Measurements from ENCODE around the gene ZMIZ1.

The ZMIZ1 gene

DNA sequence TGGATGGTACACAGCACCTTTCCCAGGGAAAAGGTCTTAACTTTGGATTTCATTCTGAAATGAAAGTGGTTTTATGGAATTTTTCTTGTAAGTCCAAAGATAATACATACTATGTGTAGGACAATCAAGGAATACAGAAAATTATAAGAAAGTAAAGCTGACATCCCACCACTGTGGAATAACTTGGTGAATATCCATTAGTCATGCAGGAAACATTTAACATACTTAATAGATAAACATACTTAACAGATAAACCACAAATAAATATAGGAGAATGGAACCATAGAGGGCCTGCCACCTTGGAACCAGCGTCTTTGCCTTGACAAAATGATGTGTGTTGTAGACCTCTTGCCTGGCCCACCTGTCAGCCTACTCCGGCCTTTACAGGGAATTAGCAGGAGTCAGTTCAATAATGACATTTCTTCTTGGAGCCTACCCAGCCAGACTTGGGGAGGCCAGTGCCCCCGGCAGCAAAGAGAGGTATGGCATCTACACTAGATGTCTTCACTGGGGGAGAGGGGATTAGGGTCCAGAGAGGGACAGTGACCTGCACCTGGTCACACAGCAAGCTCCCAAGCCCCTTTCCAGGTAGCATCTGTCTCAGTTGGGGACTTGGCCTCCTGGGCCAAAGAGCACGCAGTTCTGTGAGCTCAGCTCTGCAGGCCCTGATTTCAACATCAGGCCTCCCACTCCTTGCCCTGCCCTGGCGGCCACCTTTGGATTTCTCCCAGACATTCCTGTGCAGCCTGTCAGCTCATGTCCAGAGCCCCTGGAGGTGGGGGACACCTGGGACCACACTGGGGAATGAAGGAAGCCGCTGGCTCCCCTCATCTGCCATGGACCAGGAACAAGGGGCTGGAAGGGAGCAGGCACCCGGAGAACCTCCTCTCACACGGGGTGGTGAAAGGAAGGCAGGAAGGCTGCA, 165.9 kb downstream of the ZMIZ1 start:
- ChIA-PET POLR2A (no interaction called here), CTCF (interaction anchor here (0.6 to 1.5 kb wide), 3 partner anchors 11 to 21 kb away, joined by 3 read pairs; no protein-coding TSS in a partner anchor)
- WGBS (ENCODE audit: insufficient coverage): 87% methylated on average over 8 of the region's 8 CpGs
- no peaks in the 10 kb centered on the region for H3K27me3 ChIP-seq (replicated peaks in 2 of 5; ENCODE audit: control insufficient read depth in 4 of 5, insufficient read depth in 5 of 5, low read length in 4 of 5)
- H3K9me3 ChIP-seq (ENCODE audit: control extremely low read depth in 1 of 5, control insufficient read depth in 4 of 5, insufficient read depth in 2 of 5, low read depth in 1 of 5, low read length in 4 of 5): no peaks in the 10 kb centered on the region
- no peak overlapping the region for H3K27ac ChIP-seq (ENCODE audit: insufficient read depth in 1 of 2, low read depth in 1 of 2, low read length in 2 of 2, poor library complexity in 1 of 2, severe bottlenecking in 2 of 2)
- no peak overlapping the region for H3K4me3 ChIP-seq (ENCODE audit: control insufficient read depth in 1 of 7, extremely low read depth in 1 of 7, insufficient read depth in 4 of 7, low read depth in 2 of 7, low read length in 6 of 7)
- peaks cover 0 to 87% (median 58%) of the 10 kb centered on the region in 4 experiments for H3K36me3 ChIP-seq (ENCODE audit: control insufficient read depth in 4 of 4, insufficient read depth in 4 of 4, low read length in 3 of 4)
- DNase-seq: no peak
- peaks cover 0 to 62% (median 52%) of the 10 kb centered on the region in 4 experiments for H3K4me1 ChIP-seq (ENCODE audit: control extremely low read depth in 1 of 4, control insufficient read depth in 4 of 4, insufficient read depth in 4 of 4, low read length in 3 of 4)

DNA sequence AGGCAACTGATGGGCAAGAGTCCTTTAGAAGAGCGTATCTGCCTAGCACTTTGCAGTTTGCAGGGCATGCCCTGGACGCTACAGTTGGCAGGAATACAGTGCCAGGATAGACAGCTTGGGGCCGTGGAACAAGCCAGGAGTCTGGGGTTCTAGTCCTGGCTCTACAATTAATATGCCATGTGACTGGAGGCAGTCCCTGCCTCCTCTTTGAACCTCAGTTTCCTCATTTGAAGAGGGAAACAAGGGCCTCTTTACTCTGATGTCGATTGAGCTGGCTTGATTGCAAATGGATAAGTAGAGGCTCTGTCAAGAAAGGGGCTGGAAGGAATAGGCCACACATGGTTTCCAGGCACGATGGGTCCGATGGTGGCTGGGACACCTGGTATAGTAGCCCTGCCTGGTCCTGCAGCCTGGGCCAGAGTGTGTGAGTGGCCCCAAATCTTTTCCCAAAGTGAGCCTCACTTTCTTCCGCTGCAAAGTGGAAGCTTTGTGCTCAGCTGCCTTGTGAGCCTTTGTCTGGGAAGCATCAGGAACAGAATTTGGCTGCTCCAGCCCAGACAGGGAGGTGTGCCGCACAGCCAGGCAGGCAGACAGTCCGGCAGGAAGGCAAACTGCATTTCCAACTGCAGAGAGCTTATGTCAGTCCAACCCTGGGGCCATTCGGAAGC, 167.1 kb downstream of the ZMIZ1 start:
- no peak for DNase-seq
- CTCF ChIA-PET: interaction anchor here (0.8 to 1.6 kb wide), 7 partner anchors 8 to 39 kb away, joined by 3 to 5 read pairs (median 3); no protein-coding TSS in a partner anchor
- WGBS (ENCODE audit: insufficient coverage): 88% methylated on average over 9 of the region's 10 CpGs
- POLR2A ChIA-PET: interaction anchor here (0.9 to 1.9 kb wide), 2 partner anchors 12 to 51 kb away, joined by 3 to 5 read pairs; no protein-coding TSS in a partner anchor
- Histone ChIP-seq H3K4me3 (ENCODE audit: control insufficient read depth in 1 of 7, extremely low read depth in 1 of 7, insufficient read depth in 4 of 7, low read depth in 2 of 7, low read length in 6 of 7) (no peak overlapping the region), H3K27ac (ENCODE audit: insufficient read depth in 1 of 2, low read depth in 1 of 2, low read length in 2 of 2, poor library complexity in 1 of 2, severe bottlenecking in 2 of 2) (no peak overlapping the region), H3K9me3 (ENCODE audit: control extremely low read depth in 1 of 5, control insufficient read depth in 4 of 5, insufficient read depth in 2 of 5, low read depth in 1 of 5, low read length in 4 of 5) (no peaks in the 10 kb centered on the region), H3K4me1 (ENCODE audit: control extremely low read depth in 1 of 4, control insufficient read depth in 4 of 4, insufficient read depth in 4 of 4, low read length in 3 of 4) (peaks cover 5 to 75% (median 63%) of the 10 kb centered on the region in 4 experiments), H3K27me3 (replicated peaks in 2 of 5; ENCODE audit: control insufficient read depth in 4 of 5, insufficient read depth in 5 of 5, low read length in 4 of 5) (no peaks in the 10 kb centered on the region), H3K36me3 (ENCODE audit: control insufficient read depth in 4 of 4, insufficient read depth in 4 of 4, low read length in 3 of 4) (peaks cover 0 to 75% (median 46%) of the 10 kb centered on the region in 4 experiments)

DNA sequence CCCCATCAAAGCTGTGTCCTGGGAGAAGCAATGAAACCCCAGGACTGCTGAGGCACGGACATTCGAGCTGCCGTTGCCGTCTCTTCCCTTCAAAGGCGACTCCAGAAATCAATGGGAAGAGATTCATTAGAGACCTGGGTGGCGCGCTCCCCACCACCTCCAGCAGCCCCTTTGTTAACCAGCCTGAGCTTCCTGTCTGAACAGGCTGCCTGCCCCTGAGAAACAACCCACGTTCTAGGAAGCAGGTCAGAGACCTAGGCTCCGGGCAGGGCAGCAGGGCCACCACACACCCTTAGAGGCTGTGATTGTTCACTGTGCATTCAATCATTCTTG, 167.6 kb downstream of the ZMIZ1 start:
- Histone ChIP-seq H3K9me3 (ENCODE audit: control extremely low read depth in 1 of 5, control insufficient read depth in 4 of 5, insufficient read depth in 2 of 5, low read depth in 1 of 5, low read length in 4 of 5) (no peaks in the 10 kb centered on the region), H3K4me1 (ENCODE audit: control extremely low read depth in 1 of 4, control insufficient read depth in 4 of 4, insufficient read depth in 4 of 4, low read length in 3 of 4) (peaks cover 7 to 80% (median 68%) of the 10 kb centered on the region in 4 experiments), H3K27ac (ENCODE audit: insufficient read depth in 1 of 2, low read depth in 1 of 2, low read length in 2 of 2, poor library complexity in 1 of 2, severe bottlenecking in 2 of 2) (no peak overlapping the region), H3K36me3 (ENCODE audit: control insufficient read depth in 4 of 4, insufficient read depth in 4 of 4, low read length in 3 of 4) (peaks cover 0 to 73% (median 43%) of the 10 kb centered on the region in 4 experiments), H3K27me3 (replicated peaks in 2 of 5; ENCODE audit: control insufficient read depth in 4 of 5, insufficient read depth in 5 of 5, low read length in 4 of 5) (no peaks in the 10 kb centered on the region), H3K4me3 (ENCODE audit: control insufficient read depth in 1 of 7, extremely low read depth in 1 of 7, insufficient read depth in 4 of 7, low read depth in 2 of 7, low read length in 6 of 7) (no peak overlapping the region)
- DNase-seq: no peak
- WGBS (ENCODE audit: insufficient coverage): 71% methylated on average over 5 of the region's 9 CpGs
- ChIA-PET POLR2A (interaction anchor here (0.9 to 1.9 kb wide), 2 partner anchors 12 to 50 kb away, joined by 3 to 5 read pairs; no protein-coding TSS in a partner anchor), CTCF (interaction anchor here (0.8 to 1.6 kb wide), 7 partner anchors 8 to 39 kb away, joined by 3 to 5 read pairs (median 3); no protein-coding TSS in a partner anchor)

DNA sequence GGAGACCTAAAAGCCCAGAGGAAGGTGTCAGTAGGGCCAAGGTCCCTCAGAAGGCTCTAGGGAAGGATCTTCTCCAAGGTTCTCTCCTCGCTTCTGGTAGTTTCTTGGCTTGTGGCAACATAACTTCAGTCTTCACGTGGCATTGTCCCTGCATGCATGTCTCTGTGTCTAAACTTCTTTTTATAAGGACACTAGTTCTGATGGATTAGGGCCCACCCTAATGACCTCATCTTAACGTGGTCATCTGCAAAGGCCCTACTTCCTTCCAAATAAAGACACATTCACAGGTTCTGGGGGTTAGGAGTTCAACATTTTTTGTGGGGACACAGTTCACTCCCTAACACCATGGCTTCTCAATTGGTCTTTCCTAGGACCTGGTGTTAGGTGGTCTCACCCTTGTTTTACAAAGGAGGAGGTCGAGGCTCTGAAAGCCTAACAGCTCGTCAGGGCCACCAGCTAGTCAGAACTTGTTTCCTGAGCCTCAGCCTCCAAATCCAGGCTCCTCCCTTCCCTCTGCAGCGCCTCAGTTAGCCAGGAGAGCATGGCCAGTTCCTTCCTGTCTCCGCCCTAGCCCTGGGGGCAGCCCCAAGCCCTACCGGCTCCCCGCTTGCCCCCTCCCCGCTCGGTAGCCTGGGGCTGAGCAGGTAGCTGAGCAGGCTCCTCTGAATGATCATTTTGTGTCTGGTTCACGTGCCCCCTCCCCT, 168.8 kb downstream of the ZMIZ1 start:
- WGBS (ENCODE audit: insufficient coverage): 68% methylated on average over 10 of the region's 12 CpGs
- ChIA-PET CTCF (interaction anchor here (0.9 kb wide), 1 partner anchor 8 kb away, joined by 3 read pairs; no protein-coding TSS in a partner anchor), POLR2A (no interaction called here)
- no peak for DNase-seq
- no peak overlapping the region for H3K4me3 ChIP-seq (ENCODE audit: control insufficient read depth in 1 of 7, extremely low read depth in 1 of 7, insufficient read depth in 4 of 7, low read depth in 2 of 7, low read length in 6 of 7)
- no peak overlapping the region for H3K27ac ChIP-seq (ENCODE audit: insufficient read depth in 1 of 2, low read depth in 1 of 2, low read length in 2 of 2, poor library complexity in 1 of 2, severe bottlenecking in 2 of 2)
- peaks cover 0 to 63% (median 35%) of the 10 kb centered on the region in 4 experiments for H3K36me3 ChIP-seq (ENCODE audit: control insufficient read depth in 4 of 4, insufficient read depth in 4 of 4, low read length in 3 of 4)
- H3K9me3 ChIP-seq (ENCODE audit: control extremely low read depth in 1 of 5, control insufficient read depth in 4 of 5, insufficient read depth in 2 of 5, low read depth in 1 of 5, low read length in 4 of 5): no peaks in the 10 kb centered on the region
- H3K27me3 ChIP-seq (replicated peaks in 2 of 5; ENCODE audit: control insufficient read depth in 4 of 5, insufficient read depth in 5 of 5, low read length in 4 of 5): no peaks in the 10 kb centered on the region
- peaks cover 7 to 91% (median 79%) of the 10 kb centered on the region in 4 experiments for H3K4me1 ChIP-seq (ENCODE audit: control extremely low read depth in 1 of 4, control insufficient read depth in 4 of 4, insufficient read depth in 4 of 4, low read length in 3 of 4)

DNA sequence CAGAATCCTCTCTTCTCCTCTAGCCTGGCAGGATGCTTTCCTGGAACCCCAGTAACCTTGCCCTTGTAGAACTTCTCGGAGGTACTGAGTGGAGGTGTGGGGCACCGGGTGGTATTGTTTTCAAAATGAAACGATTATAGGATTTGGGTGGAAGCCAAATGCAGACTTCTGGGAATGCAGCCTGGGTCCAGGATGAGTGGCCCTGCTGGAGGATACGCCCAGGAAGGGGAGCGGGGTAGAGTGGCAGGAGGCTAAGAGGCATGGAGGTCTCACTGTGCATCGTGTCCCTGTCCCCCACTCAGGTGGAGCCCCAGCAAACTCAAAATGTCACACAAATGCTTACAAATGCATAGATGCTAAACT, 169.4 kb downstream of the ZMIZ1 start:
- H3K27ac ChIP-seq (ENCODE audit: insufficient read depth in 1 of 2, low read depth in 1 of 2, low read length in 2 of 2, poor library complexity in 1 of 2, severe bottlenecking in 2 of 2): no peak overlapping the region
- no peaks in the 10 kb centered on the region for H3K9me3 ChIP-seq (ENCODE audit: control extremely low read depth in 1 of 5, control insufficient read depth in 4 of 5, insufficient read depth in 2 of 5, low read depth in 1 of 5, low read length in 4 of 5)
- no peaks in the 10 kb centered on the region for H3K27me3 ChIP-seq (replicated peaks in 2 of 5; ENCODE audit: control insufficient read depth in 4 of 5, insufficient read depth in 5 of 5, low read length in 4 of 5)
- no peak for DNase-seq
- POLR2A ChIA-PET: no interaction called here
- 59% methylated on average over 4 of the region's 6 CpGs for WGBS (ENCODE audit: insufficient coverage)
- H3K36me3 ChIP-seq (ENCODE audit: control insufficient read depth in 4 of 4, insufficient read depth in 4 of 4, low read length in 3 of 4): peaks cover 0 to 58% (median 31%) of the 10 kb centered on the region in 4 experiments
- CTCF ChIA-PET: interaction anchor here (0.8 to 0.9 kb wide), 2 partner anchors 9 to 35 kb away, joined by 3 read pairs; no protein-coding TSS in a partner anchor
- H3K4me3 ChIP-seq (ENCODE audit: control insufficient read depth in 1 of 7, extremely low read depth in 1 of 7, insufficient read depth in 4 of 7, low read depth in 2 of 7, low read length in 6 of 7): no peak overlapping the region
- peaks cover 7 to 91% (median 80%) of the 10 kb centered on the region in 4 experiments for H3K4me1 ChIP-seq (ENCODE audit: control extremely low read depth in 1 of 4, control insufficient read depth in 4 of 4, insufficient read depth in 4 of 4, low read length in 3 of 4)

DNA sequence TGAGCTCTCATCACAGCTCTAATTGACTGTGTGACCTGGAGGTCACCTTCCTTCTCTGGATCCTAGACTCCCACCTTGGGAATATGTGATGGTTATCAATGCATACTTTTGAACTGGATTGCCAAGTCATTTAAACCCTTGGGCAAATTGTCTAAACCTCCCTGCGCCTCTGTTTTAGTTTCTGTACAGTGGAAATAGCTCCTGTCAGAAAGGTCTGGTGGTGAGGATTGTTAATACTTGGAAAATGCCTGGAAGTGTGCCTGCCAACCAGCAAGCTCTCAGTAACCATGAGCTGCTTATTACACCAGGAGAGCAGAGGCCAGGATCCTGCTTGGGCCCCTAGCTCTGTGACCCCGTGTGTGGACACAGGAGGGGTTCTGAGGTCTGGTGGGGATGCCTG, 169.8 kb downstream of the ZMIZ1 start:
- Histone ChIP-seq H3K27ac (ENCODE audit: insufficient read depth in 1 of 2, low read depth in 1 of 2, low read length in 2 of 2, poor library complexity in 1 of 2, severe bottlenecking in 2 of 2) (no peak overlapping the region), H3K4me1 (ENCODE audit: control extremely low read depth in 1 of 4, control insufficient read depth in 4 of 4, insufficient read depth in 4 of 4, low read length in 3 of 4) (peaks cover 7 to 89% (median 81%) of the 10 kb centered on the region in 4 experiments)
- POLR2A ChIA-PET: no interaction called here

More for the DNA sequence above, 169.8 kb downstream of the ZMIZ1 start:
- no peaks in the 10 kb centered on the region for H3K27me3 ChIP-seq (replicated peaks in 2 of 5; ENCODE audit: control insufficient read depth in 4 of 5, insufficient read depth in 5 of 5, low read length in 4 of 5)
- CTCF ChIA-PET: interaction anchor here (0.7 to 1.7 kb wide), 4 partner anchors 10 to 1192 kb away, joined by 3 to 6 read pairs (median 3); no protein-coding TSS in a partner anchor
- DNase-seq: no peak
- peaks cover 0 to 58% (median 29%) of the 10 kb centered on the region in 4 experiments for H3K36me3 ChIP-seq (ENCODE audit: control insufficient read depth in 4 of 4, insufficient read depth in 4 of 4, low read length in 3 of 4)
- H3K9me3 ChIP-seq (ENCODE audit: control extremely low read depth in 1 of 5, control insufficient read depth in 4 of 5, insufficient read depth in 2 of 5, low read depth in 1 of 5, low read length in 4 of 5): no peaks in the 10 kb centered on the region
- WGBS (ENCODE audit: insufficient coverage): 100% methylated on average over 2 of the region's 2 CpGs
- H3K4me3 ChIP-seq (ENCODE audit: control insufficient read depth in 1 of 7, extremely low read depth in 1 of 7, insufficient read depth in 4 of 7, low read depth in 2 of 7, low read length in 6 of 7): no peak overlapping the region

All from common myeloid progenitor, CD34-positive (primary cell).